ENCODE measurements around the gene EML6. TPM values are rescaled to one million over a fixed set of nuclear protein-coding genes. Genes with fewer than 3 reads are reported as not detected.

The EML6 gene
- total and polyA plus RNA-seq, 10 of the 15 experiments (the other 5 are each of a cell fraction or from before 2014, with no cell fraction given) = 0.09 to 0.67 (median 0.21) TPM

- TF ChIP-seq E2F4 (IDR thresholded peaks at IDR 0.05; ENCODE audit: low read depth, low read length) = no peak
Measured at GRCh38 chr2:54940723-54941122, 217.3 kb downstream of the EML6 start (continued).

GRCh38 chr2:54941248-54941984 is 218.0 kb downstream of the EML6 start:
- Histone ChIP-seq H3K4me2 (ENCODE audit: control insufficient read depth, insufficient read depth) (no peak overlapping the region), H3K4me1 (ENCODE audit: control insufficient read depth, insufficient read depth, low read length) (peaks cover 7% of the 10 kb centered on the region), H3K27me3 (replicated peaks in 1 of 2; ENCODE audit: control insufficient read depth in 2 of 2, insufficient read depth in 2 of 2, low read length in 1 of 2) (no peaks in the 10 kb centered on the region), H3K4me3 (no peak overlapping the region), H2AFZ (ENCODE audit: control insufficient read depth, low read depth, low read length) (no peak overlapping the region), H3K9me3 (replicated peaks; ENCODE audit: control insufficient read depth, insufficient read depth, low read length) (peaks cover 1% of the 10 kb centered on the region; the same call in 2 of the 3 replicates), H3K79me2 (ENCODE audit: control insufficient read depth, insufficient read depth, low read length) (no peaks in the 10 kb centered on the region), H3K27ac (ENCODE audit: control insufficient read depth, insufficient read depth) (no peak overlapping the region), H4K20me1 (ENCODE audit: control insufficient read depth, insufficient read depth) (no peaks in the 10 kb centered on the region), H3K9ac (ENCODE audit: control insufficient read depth, insufficient read depth, low read length) (no peak overlapping the region), H3K36me3 (ENCODE audit: control insufficient read depth in 2 of 2, insufficient read depth in 2 of 2, low read length in 1 of 2) (no peaks in the 10 kb centered on the region)
- CTCF ChIA-PET = interaction anchor here (1.2 kb wide), 1 partner anchor 72 kb away, joined by 3 read pairs; no protein-coding TSS in a partner anchor
- intact Hi-C loops (cut with micrococcal nuclease; ENCODE audit: unreplicated experiment) = no loop called here
- POLR2A ChIA-PET = no interaction called here
- RAD21 ChIA-PET (ENCODE audit: unreplicated experiment) = interaction anchor here (1.0 kb wide), 1 partner anchor 22 kb away, joined by 3 read pairs; no protein-coding TSS in a partner anchor
- SMC1A ChIA-PET (ENCODE audit: uncharacterized antibody, unreplicated experiment) = interaction anchor here (1.3 kb wide), 1 partner anchor 236 kb away, joined by 3 read pairs; no protein-coding TSS in a partner anchor
- BruUV-seq (replicated peaks) = no TSS peak
- WGBS (ENCODE audit: insufficient coverage, insufficient replicate concordance, low lambda C conversion rate, missing lambda C conversion rate) = 79% methylated on average over 15 of the region's 15 CpGs
- FAIRE-seq (no peak), DNase-seq (ENCODE audit: low read depth, low spot score) (no peak), ATAC-seq (no peak)
- in situ Hi-C loops (cut with MboI) = no loop called here
- TF ChIP-seq NR2F1 (conservative IDR thresholded peaks at IDR 0.05) (no peak), IKZF2 (IDR thresholded peaks at IDR 0.05) (no peak), CBFB (IDR thresholded peaks at IDR 0.05; ENCODE audit: low read depth) (no peak), BRCA1 (IDR thresholded peaks at IDR 0.05; ENCODE audit: low read depth, low read length) (no peak), PBX3 (IDR thresholded peaks at IDR 0.05; ENCODE audit: insufficient replicate concordance, low read depth, low read length) (no peak), IKZF1 (conservative IDR thresholded peaks at IDR 0.05) (no peak), REST (IDR thresholded peaks at IDR 0.05; ENCODE audit: low read depth, low read length) (no peak), MLLT1 (IDR thresholded peaks at IDR 0.05) (no peak), NRF1 (conservative IDR thresholded peaks at IDR 0.05; ENCODE audit: low read depth, low read length) (no peak), MYC (IDR thresholded peaks at IDR 0.05; ENCODE audit: insufficient read depth, insufficient read length, insufficient replicate concordance, low read length, severe bottlenecking) (no peak)

Data from GM12878 (cell line).